HG03039 (cell line): Measurements from ENCODE around the gene OR51T1.

Source experiments
- ATAC-seq: cut with Tn5 transposase; IDR thresholded peaks from one replicate; pipeline ENCODE4 v1.9.1; 2021; ENCODE audit warnings: mild to moderate bottlenecking, moderate library complexity; ENCODE audit not compliant: unreplicated experiment

The OR51T1 gene

DNA sequence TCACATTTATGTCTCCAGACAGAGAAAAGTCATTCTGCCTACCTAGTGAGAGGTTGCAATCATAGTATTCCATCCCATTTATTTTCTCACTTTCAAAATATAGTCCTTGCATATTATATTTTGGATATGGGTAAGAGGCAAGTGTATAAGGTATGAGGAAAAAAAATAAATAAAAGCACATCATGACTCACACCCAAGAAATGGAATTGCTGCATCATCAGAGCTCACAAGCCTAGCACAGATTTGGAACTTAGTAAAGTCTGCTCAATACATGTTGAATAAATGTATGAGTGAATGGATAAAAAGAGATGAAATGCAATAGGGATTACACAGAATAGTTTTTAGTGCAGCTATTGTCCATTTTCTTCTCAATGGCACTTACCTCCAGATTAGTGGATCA, 44.9 kb downstream of the OR51T1 start:
- no peak for ATAC-seq
